ENCODE measurements around the gene RUFY4. TPM values are rescaled to one million over a fixed set of nuclear protein-coding genes. Genes with fewer than 3 reads are reported as not detected.
"Not testable (repeated sequence)": the region's sequence is repeated elsewhere in the genome, so short reads cannot be mapped to it uniquely, and the experiment has no call there.

The RUFY4 gene
- polyA plus RNA-seq, 1 donor (not counting 4 experiments of a cell fraction or from before 2014, with no cell fraction given) = not detected

DNA sequence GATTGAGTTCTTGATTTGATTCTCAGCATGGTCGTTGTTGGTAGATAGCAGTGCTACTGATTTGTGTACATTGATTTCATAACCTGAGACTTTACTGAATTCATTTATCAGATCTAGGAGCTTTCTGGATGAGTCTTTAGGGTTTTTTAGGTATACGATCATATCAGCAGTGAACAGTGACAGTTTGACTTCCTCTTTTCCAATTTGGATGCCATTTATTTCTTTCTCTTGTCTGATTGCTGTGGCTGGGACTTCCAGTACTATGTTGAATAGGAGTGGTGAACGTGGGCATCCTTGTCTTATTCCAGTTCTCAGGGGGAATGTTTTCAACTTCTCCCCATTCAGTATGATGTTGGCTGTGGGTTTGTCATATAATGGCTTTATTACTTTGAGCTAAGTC lies 28.9 kb downstream of the RUFY4 start:
- H3K27me3 ChIP-seq (ENCODE audit: control insufficient read depth, extremely low read depth, insufficient read depth, low read length) = no peaks in the 10 kb centered on the region
- no peaks in the 10 kb centered on the region for H4K20me1 ChIP-seq (ENCODE audit: control insufficient read depth, extremely low read depth, insufficient read depth, low read length)
- no peaks in the 10 kb centered on the region for H3K9me3 ChIP-seq (ENCODE audit: control insufficient read depth, low read depth, low read length)
- no peak overlapping the region for H3K4me3 ChIP-seq (ENCODE audit: control insufficient read depth in 2 of 3, extremely low read depth in 1 of 3, insufficient read depth in 2 of 3, low read depth in 1 of 3, low read length in 3 of 3)
- dilution Hi-C loops (cut with MboI; ENCODE audit: extremely low pct_ligation_motif_present, low sequenced_read_pairs) = no loop called here
- H2AFZ ChIP-seq (ENCODE audit: control insufficient read depth, low read length) = no peak overlapping the region
- TF ChIP-seq, protein P1, sequence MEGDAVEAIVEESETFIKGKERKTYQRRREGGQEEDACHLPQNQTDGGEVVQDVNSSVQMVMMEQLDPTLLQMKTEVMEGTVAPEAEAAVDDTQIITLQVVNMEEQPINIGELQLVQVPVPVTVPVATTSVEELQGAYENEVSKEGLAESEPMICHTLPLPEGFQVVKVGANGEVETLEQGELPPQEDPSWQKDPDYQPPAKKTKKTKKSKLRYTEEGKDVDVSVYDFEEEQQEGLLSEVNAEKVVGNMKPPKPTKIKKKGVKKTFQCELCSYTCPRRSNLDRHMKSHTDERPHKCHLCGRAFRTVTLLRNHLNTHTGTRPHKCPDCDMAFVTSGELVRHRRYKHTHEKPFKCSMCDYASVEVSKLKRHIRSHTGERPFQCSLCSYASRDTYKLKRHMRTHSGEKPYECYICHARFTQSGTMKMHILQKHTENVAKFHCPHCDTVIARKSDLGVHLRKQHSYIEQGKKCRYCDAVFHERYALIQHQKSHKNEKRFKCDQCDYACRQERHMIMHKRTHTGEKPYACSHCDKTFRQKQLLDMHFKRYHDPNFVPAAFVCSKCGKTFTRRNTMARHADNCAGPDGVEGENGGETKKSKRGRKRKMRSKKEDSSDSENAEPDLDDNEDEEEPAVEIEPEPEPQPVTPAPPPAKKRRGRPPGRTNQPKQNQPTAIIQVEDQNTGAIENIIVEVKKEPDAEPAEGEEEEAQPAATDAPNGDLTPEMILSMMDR (optimal IDR thresholded peaks at IDR 0.05 in 1 of 3, IDR thresholded peaks at IDR 0.05 in 1 of 3, conservative IDR thresholded peaks at IDR 0.05 in 1 of 3; ENCODE audit: extremely low read depth in 1 of 3, insufficient read depth in 2 of 3, low read length in 3 of 3) = no peak
- no peak for TF ChIP-seq EZH2 (IDR thresholded peaks at IDR 0.05; ENCODE audit: low read length)
- no peak overlapping the region for H3K27ac ChIP-seq (ENCODE audit: control insufficient read depth, insufficient read depth, low read length)
- FAIRE-seq (no peak), DNase-seq (ENCODE audit: low read depth, low spot score) (no peak)
- no peaks in the 10 kb centered on the region for H3K36me3 ChIP-seq (ENCODE audit: control insufficient read depth in 2 of 2, extremely low read depth in 1 of 2, insufficient read depth in 2 of 2, low read length in 2 of 2)
- no peaks in the 10 kb centered on the region for H3K4me1 ChIP-seq (ENCODE audit: control insufficient read depth, extremely low read depth, insufficient read depth, low read length)
- no peaks in the 10 kb centered on the region for H3K79me2 ChIP-seq (ENCODE audit: control insufficient read depth, insufficient read depth, low read length)
- H3K4me2 ChIP-seq (ENCODE audit: control insufficient read depth, extremely low read depth, insufficient read depth, low read depth, low read length) = no peak overlapping the region
- no peak overlapping the region for H3K9ac ChIP-seq (ENCODE audit: control insufficient read depth, extremely low read depth, insufficient read depth, low read length)
- no peaks in the 10 kb centered on the region for H3K9me1 ChIP-seq (ENCODE audit: control insufficient read depth, extremely low read depth, insufficient read depth, low read length)

DNA sequence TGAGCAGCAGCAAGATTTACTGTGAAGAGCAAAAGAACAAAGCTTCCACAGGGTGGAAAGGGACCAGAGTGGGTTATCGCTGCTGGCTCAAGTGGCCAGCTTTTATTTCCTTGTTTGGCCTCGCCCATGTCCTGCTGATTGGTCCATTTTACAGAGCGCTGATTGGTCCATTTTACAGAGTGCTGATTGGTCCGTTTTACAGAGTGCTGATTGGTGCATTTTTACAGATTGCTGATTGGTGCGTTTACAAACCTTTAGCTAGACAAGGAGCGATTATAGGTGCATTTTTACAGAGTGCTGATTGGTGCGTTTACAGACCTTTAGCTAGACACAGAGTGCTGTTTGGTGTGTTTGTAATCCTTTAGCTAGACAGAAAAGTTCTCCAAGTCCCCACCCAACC lies 39.8 kb downstream of the RUFY4 start:
- H3K9ac ChIP-seq (ENCODE audit: control insufficient read depth, extremely low read depth, insufficient read depth, low read length); H3K4me2 ChIP-seq (ENCODE audit: control insufficient read depth, extremely low read depth, insufficient read depth, low read depth, low read length); FAIRE-seq; H3K4me3 ChIP-seq (ENCODE audit: control insufficient read depth in 2 of 3, extremely low read depth in 1 of 3, insufficient read depth in 2 of 3, low read depth in 1 of 3, low read length in 3 of 3); H3K79me2 ChIP-seq (ENCODE audit: control insufficient read depth, insufficient read depth, low read length); dilution Hi-C loops (cut with MboI; ENCODE audit: extremely low pct_ligation_motif_present, low sequenced_read_pairs); H4K20me1 ChIP-seq (ENCODE audit: control insufficient read depth, extremely low read depth, insufficient read depth, low read length); H2AFZ ChIP-seq (ENCODE audit: control insufficient read depth, low read length); H3K36me3 ChIP-seq (ENCODE audit: control insufficient read depth in 2 of 2, extremely low read depth in 1 of 2, insufficient read depth in 2 of 2, low read length in 2 of 2); H3K9me3 ChIP-seq (ENCODE audit: control insufficient read depth, low read depth, low read length); H3K9me1 ChIP-seq (ENCODE audit: control insufficient read depth, extremely low read depth, insufficient read depth, low read length); H3K4me1 ChIP-seq (ENCODE audit: control insufficient read depth, extremely low read depth, insufficient read depth, low read length); H3K27me3 ChIP-seq (ENCODE audit: control insufficient read depth, extremely low read depth, insufficient read depth, low read length); H3K27ac ChIP-seq (ENCODE audit: control insufficient read depth, insufficient read depth, low read length); DNase-seq (ENCODE audit: low read depth, low spot score): not testable (repeated sequence)

DNA sequence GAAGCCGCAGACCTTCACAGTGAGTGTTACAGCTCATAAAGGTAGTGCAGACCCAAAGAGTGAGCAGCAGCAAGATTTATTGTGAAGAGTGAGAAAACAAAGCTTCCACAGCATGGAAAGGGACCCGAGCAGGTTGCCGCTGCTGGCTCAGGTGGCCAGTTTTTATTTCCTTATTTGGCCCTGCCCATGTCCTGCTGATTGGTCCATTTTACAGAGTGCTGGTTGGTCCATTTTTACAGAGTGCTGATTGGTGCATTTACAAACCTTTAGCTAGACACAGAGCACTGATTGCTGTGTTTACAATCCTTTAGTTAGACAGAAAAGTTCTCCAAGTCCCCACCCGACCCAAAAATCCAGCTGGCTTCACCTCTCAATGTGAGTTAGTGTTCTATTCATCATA lies 52.7 kb downstream of the RUFY4 start:
- H2AFZ ChIP-seq (ENCODE audit: control insufficient read depth, low read length); H3K4me2 ChIP-seq (ENCODE audit: control insufficient read depth, extremely low read depth, insufficient read depth, low read depth, low read length); dilution Hi-C loops (cut with MboI; ENCODE audit: extremely low pct_ligation_motif_present, low sequenced_read_pairs); H3K9me1 ChIP-seq (ENCODE audit: control insufficient read depth, extremely low read depth, insufficient read depth, low read length); H3K9me3 ChIP-seq (ENCODE audit: control insufficient read depth, low read depth, low read length); FAIRE-seq; H3K27me3 ChIP-seq (ENCODE audit: control insufficient read depth, extremely low read depth, insufficient read depth, low read length); DNase-seq (ENCODE audit: low read depth, low spot score); H3K27ac ChIP-seq (ENCODE audit: control insufficient read depth, insufficient read depth, low read length); H4K20me1 ChIP-seq (ENCODE audit: control insufficient read depth, extremely low read depth, insufficient read depth, low read length); H3K9ac ChIP-seq (ENCODE audit: control insufficient read depth, extremely low read depth, insufficient read depth, low read length); H3K4me3 ChIP-seq (ENCODE audit: control insufficient read depth in 2 of 3, extremely low read depth in 1 of 3, insufficient read depth in 2 of 3, low read depth in 1 of 3, low read length in 3 of 3); H3K79me2 ChIP-seq (ENCODE audit: control insufficient read depth, insufficient read depth, low read length); H3K36me3 ChIP-seq (ENCODE audit: control insufficient read depth in 2 of 2, extremely low read depth in 1 of 2, insufficient read depth in 2 of 2, low read length in 2 of 2): not testable (repeated sequence)
- peaks cover 15% of the 10 kb centered on the region for H3K4me1 ChIP-seq (ENCODE audit: control insufficient read depth, extremely low read depth, insufficient read depth, low read length)

DNA sequence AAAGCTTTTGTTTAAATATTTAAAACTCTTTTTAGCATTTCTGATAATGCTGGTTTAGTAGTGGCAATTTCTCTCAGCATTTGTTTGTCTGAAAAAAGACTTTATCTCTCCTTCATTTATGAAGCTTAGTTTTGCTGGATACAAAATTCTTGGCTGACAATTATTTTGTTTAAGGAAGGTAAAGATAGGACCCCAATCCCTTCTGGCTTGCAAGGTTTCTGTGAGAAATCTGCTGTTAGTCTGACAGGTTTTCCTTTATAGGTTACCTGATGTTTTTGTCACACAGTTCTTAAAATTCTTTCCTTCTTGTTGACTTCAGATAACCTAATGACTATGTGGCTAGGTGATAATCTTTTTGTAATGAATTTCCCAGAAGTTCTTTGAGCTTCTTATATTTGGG lies 53.2 kb downstream of the RUFY4 start:
- not testable (repeated sequence) for H2AFZ ChIP-seq (ENCODE audit: control insufficient read depth, low read length)

More for the DNA sequence above, 53.2 kb downstream of the RUFY4 start:
- H3K4me3 ChIP-seq (ENCODE audit: control insufficient read depth in 2 of 3, extremely low read depth in 1 of 3, insufficient read depth in 2 of 3, low read depth in 1 of 3, low read length in 3 of 3); DNase-seq (ENCODE audit: low read depth, low spot score); H3K36me3 ChIP-seq (ENCODE audit: control insufficient read depth in 2 of 2, extremely low read depth in 1 of 2, insufficient read depth in 2 of 2, low read length in 2 of 2); H3K4me2 ChIP-seq (ENCODE audit: control insufficient read depth, extremely low read depth, insufficient read depth, low read depth, low read length); H3K9me3 ChIP-seq (ENCODE audit: control insufficient read depth, low read depth, low read length); H3K9ac ChIP-seq (ENCODE audit: control insufficient read depth, extremely low read depth, insufficient read depth, low read length); dilution Hi-C loops (cut with MboI; ENCODE audit: extremely low pct_ligation_motif_present, low sequenced_read_pairs); FAIRE-seq; H3K27me3 ChIP-seq (ENCODE audit: control insufficient read depth, extremely low read depth, insufficient read depth, low read length); H3K79me2 ChIP-seq (ENCODE audit: control insufficient read depth, insufficient read depth, low read length); H3K9me1 ChIP-seq (ENCODE audit: control insufficient read depth, extremely low read depth, insufficient read depth, low read length); H3K27ac ChIP-seq (ENCODE audit: control insufficient read depth, insufficient read depth, low read length); H4K20me1 ChIP-seq (ENCODE audit: control insufficient read depth, extremely low read depth, insufficient read depth, low read length): not testable (repeated sequence)
- peaks cover 20% of the 10 kb centered on the region for H3K4me1 ChIP-seq (ENCODE audit: control insufficient read depth, extremely low read depth, insufficient read depth, low read length)
